ENCODE data around the gene ITGA3. TPM values are rescaled to one million over a fixed set of nuclear protein-coding genes. Genes with fewer than 3 reads are reported as not detected.
A peak's percentile ranks its signal among the peaks of the same experiment; 100 is the strongest.

The ITGA3 gene
- total RNA-seq, 1 experiment from 2014 or later = 1.4 TPM

DNA sequence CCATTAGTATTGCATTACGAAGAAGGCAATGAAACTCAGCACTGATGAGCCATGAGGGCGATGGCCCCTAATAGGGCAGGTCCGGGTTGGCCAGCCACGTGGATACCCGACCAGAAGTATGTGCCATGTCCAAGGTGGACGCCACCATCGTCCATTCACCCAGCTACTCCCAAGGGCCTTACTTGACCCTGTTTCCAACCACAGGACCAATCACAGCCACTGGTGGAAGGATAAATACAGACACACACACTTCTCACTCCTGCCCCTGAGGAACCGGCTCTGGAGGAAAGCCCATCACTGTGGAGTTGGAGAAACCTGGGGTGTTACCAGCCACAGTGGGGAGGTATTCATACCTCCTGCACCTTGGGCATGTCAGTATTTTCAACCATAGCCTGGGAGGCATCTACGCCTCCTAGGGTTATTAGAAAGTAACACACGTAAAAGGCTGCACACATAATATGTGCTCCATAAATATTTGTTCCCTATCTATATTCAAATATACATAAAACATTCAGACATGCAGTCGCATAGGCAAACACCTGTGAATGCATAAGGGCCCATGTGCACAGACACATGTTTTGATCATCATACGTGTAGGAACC, 5.4 kb upstream of the ITGA3 start:
- no TSS peak for BruUV-seq (replicated peaks)
- no peak overlapping the region for H3K4me3 ChIP-seq (ENCODE audit: low read depth, low read length, poor library complexity, severe bottlenecking)
- no peaks in the 10 kb centered on the region for H3K9me3 ChIP-seq (ENCODE audit: low read depth, low read length, poor library complexity, severe bottlenecking)
- TF ChIP-seq EZH2 (IDR thresholded peaks at IDR 0.05; ENCODE audit: borderline replicate concordance, low read depth, low read length, poor library complexity, severe bottlenecking) (no peak), CTCF (conservative IDR thresholded peaks at IDR 0.05; ENCODE audit: low read depth, low read length) (no peak)
- ChIA-PET CTCF (no interaction called here), POLR2A (ENCODE audit: low non-redundant PET) (no interaction called here)
- H3K36me3 ChIP-seq (ENCODE audit: insufficient read depth, low read length, poor library complexity, severe bottlenecking) = no peaks in the 10 kb centered on the region
- H3K4me1 ChIP-seq (ENCODE audit: insufficient read depth, low read length, poor library complexity, severe bottlenecking) = peaks cover 6% of the 10 kb centered on the region
- H3K27me3 ChIP-seq (replicated peaks; ENCODE audit: insufficient read depth, low read depth, low read length, poor library complexity) = peaks cover 5% of the 10 kb centered on the region
- no peak for DNase-seq (ENCODE audit: low spot score)
- intact Hi-C loops (cut with micrococcal nuclease; ENCODE audit: unreplicated experiment) = no loop called here
- H3K27ac ChIP-seq (ENCODE audit: low read depth, low read length, poor library complexity, severe bottlenecking) = no peak overlapping the region

DNA sequence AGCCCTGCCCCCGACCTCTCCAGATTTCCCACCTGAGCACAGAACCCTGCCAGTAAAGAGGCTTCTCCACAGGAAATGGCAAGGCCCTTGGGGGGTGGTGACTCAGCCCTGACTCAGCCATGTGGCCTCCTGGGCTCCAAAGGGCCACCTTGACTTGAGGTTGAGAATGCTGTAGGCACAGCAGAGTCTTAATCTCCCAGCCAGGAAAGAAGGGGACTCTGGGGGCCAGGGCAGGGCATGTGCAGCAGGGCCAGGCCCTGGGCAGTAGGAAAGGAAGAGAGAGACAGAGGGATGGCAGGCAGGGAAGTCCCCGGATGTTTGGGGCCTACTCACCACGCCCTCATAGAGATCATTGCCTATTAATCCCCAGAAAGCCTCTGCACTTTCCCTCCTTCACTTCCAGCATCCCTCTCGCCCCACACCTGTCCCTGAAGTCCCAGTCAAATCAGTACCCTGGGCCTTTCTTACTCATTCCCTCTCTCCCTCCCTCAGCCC, 4.8 kb upstream of the ITGA3 start:
- DNase-seq (ENCODE audit: low spot score) = peak; percentile 67
- Histone ChIP-seq H3K9me3 (ENCODE audit: low read depth, low read length, poor library complexity, severe bottlenecking) (no peaks in the 10 kb centered on the region), H3K4me1 (ENCODE audit: insufficient read depth, low read length, poor library complexity, severe bottlenecking) (peaks cover 6% of the 10 kb centered on the region), H3K27me3 (replicated peaks; ENCODE audit: insufficient read depth, low read depth, low read length, poor library complexity) (peaks cover 7% of the 10 kb centered on the region), H3K4me3 (ENCODE audit: low read depth, low read length, poor library complexity, severe bottlenecking) (no peak overlapping the region), H3K27ac (ENCODE audit: low read depth, low read length, poor library complexity, severe bottlenecking) (no peak overlapping the region), H3K36me3 (ENCODE audit: insufficient read depth, low read length, poor library complexity, severe bottlenecking) (no peaks in the 10 kb centered on the region)
- POLR2A ChIA-PET (ENCODE audit: low non-redundant PET) = no interaction called here
- BruUV-seq (replicated peaks) = no TSS peak
- intact Hi-C loops (cut with micrococcal nuclease; ENCODE audit: unreplicated experiment) = no loop called here
- CTCF ChIA-PET = no interaction called here
- no peak for TF ChIP-seq EZH2 (IDR thresholded peaks at IDR 0.05; ENCODE audit: borderline replicate concordance, low read depth, low read length, poor library complexity, severe bottlenecking)
- TF ChIP-seq CTCF (conservative IDR thresholded peaks at IDR 0.05; ENCODE audit: low read depth, low read length) = no peak

DNA sequence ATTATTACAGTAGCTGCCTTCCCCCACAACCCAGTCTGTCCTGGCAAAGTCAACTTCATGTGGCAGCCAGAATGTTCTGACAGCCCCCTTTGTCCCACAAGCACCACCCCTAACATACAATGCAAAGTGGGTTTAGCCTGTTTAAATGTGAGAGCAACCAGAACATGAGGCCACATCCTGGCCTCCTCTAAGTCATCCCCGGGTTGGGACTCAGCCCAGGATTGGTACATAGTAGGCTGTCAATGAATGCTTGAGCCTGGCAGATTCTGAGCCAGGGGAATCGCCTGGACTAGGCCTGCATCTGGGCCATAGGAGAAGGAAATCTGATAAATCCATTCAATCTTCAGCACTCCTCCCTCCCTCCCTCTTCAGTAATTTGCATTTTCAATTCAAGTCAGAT, 4.3 kb upstream of the ITGA3 start:
- no peak for DNase-seq (ENCODE audit: low spot score)
- Histone ChIP-seq H3K9me3 (ENCODE audit: low read depth, low read length, poor library complexity, severe bottlenecking) (no peaks in the 10 kb centered on the region), H3K4me1 (ENCODE audit: insufficient read depth, low read length, poor library complexity, severe bottlenecking) (peaks cover 8% of the 10 kb centered on the region), H3K27ac (ENCODE audit: low read depth, low read length, poor library complexity, severe bottlenecking) (no peak overlapping the region), H3K36me3 (ENCODE audit: insufficient read depth, low read length, poor library complexity, severe bottlenecking) (no peaks in the 10 kb centered on the region), H3K27me3 (replicated peaks; ENCODE audit: insufficient read depth, low read depth, low read length, poor library complexity) (peaks cover 12% of the 10 kb centered on the region), H3K4me3 (ENCODE audit: low read depth, low read length, poor library complexity, severe bottlenecking) (no peak overlapping the region)
- ChIA-PET CTCF (no interaction called here), POLR2A (ENCODE audit: low non-redundant PET) (no interaction called here)
- TF ChIP-seq EZH2 (IDR thresholded peaks at IDR 0.05; ENCODE audit: borderline replicate concordance, low read depth, low read length, poor library complexity, severe bottlenecking) = no peak
- TF ChIP-seq CTCF (conservative IDR thresholded peaks at IDR 0.05; ENCODE audit: low read depth, low read length) = no peak
- intact Hi-C loops (cut with micrococcal nuclease; ENCODE audit: unreplicated experiment) = no loop called here
- no TSS peak for BruUV-seq (replicated peaks)

All from A673 (cell line).